Naive B cell (primary cell): ENCODE measurements around the gene CWC22. TPM values are rescaled to one million over a fixed set of nuclear protein-coding genes. Genes with fewer than 3 reads are reported as not detected.
A peak's percentile ranks its signal among the peaks of the same experiment; 100 is the strongest.
"Not testable (repeated sequence)": the region's sequence is repeated elsewhere in the genome, so short reads cannot be mapped to it uniquely, and the experiment has no call there.

Source experiments
- ATAC-seq, 2 donors: fragments of 150-1000 bp; cut with Tn5 transposase; 2 replicates each; pipeline ENCODE4 v1.10.0; 2021; ENCODE audit warnings: low read depth in 2 of 2, mild to moderate bottlenecking in 2 of 2, moderate library complexity in 2 of 2
- DNase-seq: peaks from one replicate; pipeline ENCODE4 v3.0.0; 2022
- H3K27ac Mint-ChIP-seq, 6 donors: one replicate each; pipeline ENCODE4 v1.8.0; 2020 to 2022; ENCODE audit warnings: mild to moderate bottlenecking in 6 of 6, mixed read lengths in 6 of 6, moderate library complexity in 5 of 6, inconsistent platforms in 2 of 6
- H3K27me3 Mint-ChIP-seq, 3 donors: one replicate each; pipeline ENCODE4 v1.8.0; 2021 to 2022; ENCODE audit warnings: mixed read lengths in 3 of 3, mild to moderate bottlenecking in 1 of 3
- H3K36me3 Mint-ChIP-seq, 2 donors: one replicate each; pipeline ENCODE4 v1.8.0; 2020 to 2022; ENCODE audit warnings: mixed read lengths in 2 of 2, inconsistent platforms in 1 of 2, mild to moderate bottlenecking in 1 of 2
- H3K4me1 Mint-ChIP-seq, 3 donors: one replicate each; pipeline ENCODE4 v1.8.0; 2020 to 2022; ENCODE audit warnings: mixed read lengths in 3 of 3, inconsistent platforms in 1 of 3, mild to moderate bottlenecking in 1 of 3, moderate library complexity in 1 of 3
- H3K4me3 Mint-ChIP-seq, 8 donors: one replicate each; pipeline ENCODE4 v1.8.0; 2020 to 2022; ENCODE audit warnings: mild to moderate bottlenecking in 8 of 8, mixed read lengths in 8 of 8, moderate library complexity in 8 of 8, inconsistent platforms in 2 of 8
- H3K9me3 Mint-ChIP-seq, 7 donors: one replicate each; pipeline ENCODE4 v1.8.0; 2020 to 2022; ENCODE audit warnings: mixed read lengths in 7 of 7, mild to moderate bottlenecking in 5 of 7, inconsistent platforms in 2 of 7, moderate library complexity in 1 of 7
- polyA plus RNA-seq, 6 donors: library from polyadenylated mRNA; unstranded; fragments of 300-500 nt; fragmentation: Illumina TruSeq; gene quantifications; one replicate each; pipeline ENCODE4 v1.2.3, GENCODE V29; 2021; ENCODE audit warnings: low read depth in 6 of 6

Gene CWC22
- polyA plus RNA-seq, 6 donors from 2014 or later: 12.8 to 44.7 (median 30.8) TPM

DNA sequence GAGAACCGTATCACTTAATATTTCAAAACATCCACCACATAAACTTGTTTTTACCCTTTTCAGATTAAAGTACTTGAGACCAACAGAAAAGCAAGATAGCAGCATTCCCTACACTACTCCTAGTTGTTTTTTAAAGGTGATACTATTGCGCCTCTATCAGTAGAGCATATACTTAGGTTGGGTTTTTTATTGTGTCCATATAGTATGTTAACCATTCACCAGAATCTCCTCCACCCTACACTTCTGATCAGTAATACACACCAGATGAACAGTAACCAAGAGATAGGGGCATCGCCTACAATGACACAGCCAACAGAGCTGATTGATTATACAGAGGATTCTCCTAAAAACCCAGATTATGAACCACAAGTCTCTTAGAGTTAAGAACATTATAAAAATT lies 75.6 kb downstream of the CWC22 start:
- Mint-ChIP-seq H3K36me3 (peaks cover 53 to 67% of the 10 kb centered on the region in 2 donors), H3K27me3 (no peaks in the 10 kb centered on the region), H3K4me3 (no peak overlapping the region), H3K4me1 (no peaks in the 10 kb centered on the region), H3K9me3 (peaks cover 19 to 50% (median 32%) of the 10 kb centered on the region in 7 donors), H3K27ac (no peak overlapping the region)
- ATAC-seq (no peak), DNase-seq (no peak)

DNA sequence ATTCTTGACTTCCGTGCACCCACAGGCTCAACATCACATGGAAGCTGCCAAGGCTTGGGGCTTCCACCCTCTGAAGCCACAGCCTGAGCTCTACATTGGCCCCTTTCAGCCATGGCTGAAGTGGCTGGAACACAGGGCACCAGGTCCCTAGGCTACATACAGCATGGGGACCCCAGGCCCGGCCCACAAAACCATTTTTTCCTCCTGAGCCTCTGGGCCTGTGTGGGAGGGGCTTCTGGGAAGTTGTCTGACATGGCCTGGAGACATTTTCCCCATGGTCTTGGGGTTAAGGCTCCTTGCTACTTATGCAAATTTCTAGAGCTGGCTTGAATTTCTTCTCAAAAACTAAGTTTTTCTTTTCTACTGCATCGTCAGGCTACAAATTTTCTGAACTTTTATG lies 77.1 kb downstream of the CWC22 start:
- H3K9me3 Mint-ChIP-seq: peaks cover 19 to 65% (median 37%) of the 10 kb centered on the region in 7 donors

GRCh38 chr2:179927041-179927440 lies 80.1 kb downstream of the CWC22 start:
- ATAC-seq: no peak
- Mint-ChIP-seq H3K36me3 (peaks cover 34 to 53% of the 10 kb centered on the region in 2 donors), H3K27me3 (no peaks in the 10 kb centered on the region), H3K27ac (peak overlapping the region in 1 of 6 donors; percentile 35), H3K4me1 (no peaks in the 10 kb centered on the region), H3K4me3 (no peak overlapping the region), H3K9me3 (peaks cover 19 to 67% (median 37%) of the 10 kb centered on the region in 7 donors)
- no peak for DNase-seq

More for the DNA sequence above, 77.1 kb downstream of the CWC22 start:
- not testable (repeated sequence) for DNase-seq, ATAC-seq, H3K4me3 Mint-ChIP-seq, H3K27me3 Mint-ChIP-seq, H3K4me1 Mint-ChIP-seq, H3K27ac Mint-ChIP-seq
- H3K36me3 Mint-ChIP-seq: peaks cover 51 to 66% of the 10 kb centered on the region in 2 donors

DNA sequence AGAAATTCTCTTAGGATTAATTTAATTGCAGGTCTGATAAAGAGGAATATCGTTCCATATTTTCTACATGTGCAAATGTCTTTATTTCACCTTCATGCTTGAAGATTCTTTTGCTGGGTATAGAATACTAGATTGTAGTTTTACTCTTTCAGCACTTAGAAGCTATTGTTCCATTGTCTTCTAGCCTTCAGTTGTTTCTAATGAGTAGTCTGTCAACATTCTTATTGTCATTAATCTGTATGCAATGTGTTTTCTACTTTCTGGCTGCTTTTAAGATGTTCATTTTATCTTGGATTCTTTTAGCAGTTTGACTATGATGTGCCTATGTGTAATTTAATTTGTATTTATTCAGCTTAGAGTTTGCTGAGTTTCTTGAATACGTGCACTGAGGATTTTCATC lies 81.4 kb downstream of the CWC22 start:
- ATAC-seq (no peak), DNase-seq (no peak)
- H3K36me3 Mint-ChIP-seq: peaks cover 24 to 40% of the 10 kb centered on the region in 2 donors
- no peaks in the 10 kb centered on the region for H3K27me3 Mint-ChIP-seq
- H3K4me3 Mint-ChIP-seq: no peak overlapping the region
- H3K4me1 Mint-ChIP-seq: no peaks in the 10 kb centered on the region
- H3K27ac Mint-ChIP-seq: no peak overlapping the region
- peaks cover 13 to 54% (median 35%) of the 10 kb centered on the region in 7 donors for H3K9me3 Mint-ChIP-seq

GRCh38 chr2:179917272-179917671 lies 89.8 kb downstream of the CWC22 start:
- Mint-ChIP-seq H3K4me1 (no peaks in the 10 kb centered on the region), H3K36me3 (no peaks in the 10 kb centered on the region), H3K9me3 (no peaks in the 10 kb centered on the region), H3K27me3 (no peaks in the 10 kb centered on the region), H3K4me3 (no peak overlapping the region), H3K27ac (no peak overlapping the region)
- DNase-seq (no peak), ATAC-seq (no peak)

- no peaks in the 10 kb centered on the region for H3K36me3 Mint-ChIP-seq
- no peaks in the 10 kb centered on the region for H3K27me3 Mint-ChIP-seq
- H3K4me1 Mint-ChIP-seq: no peaks in the 10 kb centered on the region
- no peaks in the 10 kb centered on the region for H3K9me3 Mint-ChIP-seq
- H3K4me3 Mint-ChIP-seq: no peak overlapping the region
- no peak overlapping the region for H3K27ac Mint-ChIP-seq
- ATAC-seq (no peak), DNase-seq (no peak)
Observed at GRCh38 chr2:179915395-179915992, 91.6 kb downstream of the CWC22 start.

- H3K36me3 Mint-ChIP-seq: no peaks in the 10 kb centered on the region
- no peaks in the 10 kb centered on the region for H3K27me3 Mint-ChIP-seq
- H3K4me1 Mint-ChIP-seq: no peaks in the 10 kb centered on the region
- peak overlapping the region in 1 of 6 donors; percentile 9 for H3K27ac Mint-ChIP-seq
- H3K4me3 Mint-ChIP-seq: no peak overlapping the region
- ATAC-seq (no peak), DNase-seq (no peak)
- H3K9me3 Mint-ChIP-seq: no peaks in the 10 kb centered on the region
Observed at GRCh38 chr2:179913809-179914208, 93.3 kb downstream of the CWC22 start.

DNA sequence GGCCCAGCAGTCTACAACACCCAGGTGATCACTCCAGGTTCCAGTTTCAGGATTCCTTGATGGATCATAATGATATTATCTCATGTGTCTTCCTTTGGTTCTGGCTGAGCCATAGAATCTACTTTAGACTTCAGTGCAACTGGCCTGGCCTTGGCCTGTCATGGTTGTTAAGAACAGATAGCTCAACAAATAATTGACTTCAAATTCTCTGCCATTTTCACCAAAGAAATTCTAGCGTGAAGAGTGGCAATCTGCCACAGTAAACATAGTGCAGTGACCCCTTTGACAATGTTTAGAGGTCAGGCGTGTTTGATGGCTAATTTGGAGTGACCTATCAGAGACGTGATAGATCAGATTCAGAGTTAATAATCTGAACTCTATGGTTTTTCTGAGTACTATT lies 95.5 kb downstream of the CWC22 start:
- peaks cover 0 to 11% (median 0%) of the 10 kb centered on the region in 3 donors for H3K27me3 Mint-ChIP-seq
- DNase-seq (no peak), ATAC-seq (no peak)
- no peak overlapping the region for H3K27ac Mint-ChIP-seq
- H3K4me3 Mint-ChIP-seq: no peak overlapping the region
- H3K4me1 Mint-ChIP-seq: no peaks in the 10 kb centered on the region
- H3K36me3 Mint-ChIP-seq: no peaks in the 10 kb centered on the region
- peaks cover 0 to 2% (median 0%) of the 10 kb centered on the region in 7 donors for H3K9me3 Mint-ChIP-seq

GRCh38 chr2:179910735-179911113 lies 96.4 kb downstream of the CWC22 start:
- H3K27ac Mint-ChIP-seq: peak overlapping the region in 1 of 6 donors; percentile 35
- ATAC-seq (no peak), DNase-seq (no peak)
- H3K4me1 Mint-ChIP-seq: no peaks in the 10 kb centered on the region
- H3K27me3 Mint-ChIP-seq: peaks cover 0 to 11% (median 0%) of the 10 kb centered on the region in 3 donors
- peaks cover 0 to 2% (median 0%) of the 10 kb centered on the region in 7 donors for H3K9me3 Mint-ChIP-seq
- H3K36me3 Mint-ChIP-seq: no peaks in the 10 kb centered on the region
- no peak overlapping the region for H3K4me3 Mint-ChIP-seq

GRCh38 chr2:179909845-179910734 lies 97.0 kb downstream of the CWC22 start:
- DNase-seq (no peak), ATAC-seq (no peak)
- no peaks in the 10 kb centered on the region for H3K36me3 Mint-ChIP-seq
- no peak overlapping the region for H3K27ac Mint-ChIP-seq
- no peaks in the 10 kb centered on the region for H3K4me1 Mint-ChIP-seq
- peaks cover 0 to 2% (median 0%) of the 10 kb centered on the region in 7 donors for H3K9me3 Mint-ChIP-seq
- no peak overlapping the region for H3K4me3 Mint-ChIP-seq
- peaks cover 0 to 11% (median 0%) of the 10 kb centered on the region in 3 donors for H3K27me3 Mint-ChIP-seq

DNA sequence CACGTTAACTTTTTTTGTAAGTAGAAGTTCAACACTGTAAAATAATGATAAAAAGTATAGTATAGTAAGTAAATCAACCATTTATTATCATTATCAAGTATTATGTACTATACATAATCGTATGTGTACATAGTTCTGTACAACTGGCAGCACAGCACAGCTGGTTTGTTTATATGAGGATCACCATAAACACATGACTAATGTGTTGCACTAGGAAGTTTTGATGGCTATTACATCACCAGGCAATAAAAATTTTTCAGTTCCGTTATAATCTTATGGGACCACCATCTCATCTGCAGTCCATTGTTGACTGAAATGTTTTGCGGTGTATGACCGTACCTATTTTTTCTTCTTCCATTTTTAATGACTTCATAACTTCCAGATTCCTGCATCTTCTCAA lies 106.4 kb downstream of the CWC22 start:
- Mint-ChIP-seq H3K27me3 (peaks cover 0 to 14% (median 0%) of the 10 kb centered on the region in 3 donors), H3K36me3 (peaks cover 0 to 3% of the 10 kb centered on the region in 2 donors), H3K27ac (no peak overlapping the region), H3K9me3 (peaks cover 3 to 21% (median 13%) of the 10 kb centered on the region in 7 donors), H3K4me1 (no peaks in the 10 kb centered on the region), H3K4me3 (no peak overlapping the region)
- no peak for ATAC-seq
- DNase-seq: no peak

GRCh38 chr2:179899666-179900065 lies 107.4 kb downstream of the CWC22 start:
- peaks cover 3 to 19% (median 13%) of the 10 kb centered on the region in 7 donors for H3K9me3 Mint-ChIP-seq
- ATAC-seq (no peak), DNase-seq (no peak)
- H3K27me3 Mint-ChIP-seq: peaks cover 0 to 11% (median 0%) of the 10 kb centered on the region in 3 donors
- H3K4me3 Mint-ChIP-seq: no peak overlapping the region
- H3K36me3 Mint-ChIP-seq: peaks cover 0 to 3% of the 10 kb centered on the region in 2 donors
- no peaks in the 10 kb centered on the region for H3K4me1 Mint-ChIP-seq
- no peak overlapping the region for H3K27ac Mint-ChIP-seq

DNA sequence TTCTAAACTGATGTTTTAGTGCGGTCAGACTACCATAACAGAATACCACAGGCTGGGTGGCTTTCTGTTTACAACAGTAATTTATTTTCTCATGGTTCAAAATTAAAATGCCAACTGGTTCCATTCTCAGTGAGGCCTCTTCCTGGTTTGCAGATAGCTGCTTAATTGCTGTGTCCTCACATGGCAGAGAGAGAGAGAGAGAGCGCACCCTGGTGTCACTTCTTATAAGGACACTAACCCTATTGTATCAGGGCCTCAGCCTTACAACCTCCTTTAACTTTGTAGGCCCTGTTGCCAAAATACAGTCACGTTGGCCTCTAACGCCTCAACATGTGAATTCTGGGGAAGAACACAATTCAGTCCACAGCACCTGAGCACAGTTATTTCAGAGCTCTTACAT lies 108.2 kb downstream of the CWC22 start:
- DNase-seq (no peak), ATAC-seq (no peak)
- H3K9me3 Mint-ChIP-seq: peaks cover 3 to 12% (median 6%) of the 10 kb centered on the region in 7 donors
- H3K27me3 Mint-ChIP-seq: peaks cover under 1 to 7% (median 2%) of the 10 kb centered on the region in 3 donors
- H3K36me3 Mint-ChIP-seq: peaks cover 0 to 2% of the 10 kb centered on the region in 2 donors
- no peak overlapping the region for H3K27ac Mint-ChIP-seq
- no peak overlapping the region for H3K4me3 Mint-ChIP-seq
- H3K4me1 Mint-ChIP-seq: no peaks in the 10 kb centered on the region
